HK-2 (cell line): ENCODE measurements around the gene KANSL1.
"Not testable (repeated sequence)": the region's sequence is repeated elsewhere in the genome, so short reads cannot be mapped to it uniquely, and the experiment has no call there.

Source experiments
- DNase-seq: peaks from one replicate; pipeline ENCODE4 v3.0.0-alpha.2; 2018; ENCODE audit not compliant: unreplicated experiment

KANSL1 gene

DNA sequence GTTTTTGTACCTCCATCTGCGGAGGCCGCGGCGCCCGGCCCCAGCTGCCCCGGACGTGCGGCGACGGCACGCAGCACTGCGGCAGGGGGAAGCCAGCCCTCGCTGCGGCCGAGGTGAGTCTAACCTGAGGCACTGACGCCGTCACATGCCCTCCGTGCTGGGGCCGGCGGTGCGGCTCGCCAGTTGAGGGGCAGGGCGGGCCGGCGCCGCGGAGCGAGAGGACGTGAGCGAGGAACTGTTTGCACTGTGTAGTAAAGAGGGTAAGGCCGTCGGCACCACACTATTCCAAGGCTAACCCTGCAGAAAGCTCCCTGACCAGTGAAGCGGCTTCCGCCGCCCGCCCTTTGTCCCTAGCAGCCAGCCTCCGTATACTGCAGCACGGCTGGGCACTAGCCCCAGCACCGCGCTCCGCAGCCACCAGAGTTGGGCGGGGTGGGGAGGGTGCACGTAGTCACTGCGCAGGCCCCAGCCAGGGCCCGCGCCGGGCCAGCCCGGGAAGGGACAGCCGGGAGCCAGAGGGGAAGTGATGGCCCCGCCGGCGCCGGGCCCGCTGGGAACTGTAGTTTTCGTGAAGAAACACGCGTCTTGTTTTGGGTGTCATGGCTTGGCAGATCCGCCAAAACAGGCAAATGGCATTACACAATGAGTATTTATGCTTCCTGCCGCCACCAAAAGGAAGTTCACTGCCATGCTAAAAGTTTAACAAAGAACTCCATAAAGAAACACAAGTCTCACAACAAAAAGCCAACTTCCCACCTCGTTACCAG is 580 bp upstream of the KANSL1 start:
- peak; percentile 93 for DNase-seq

DNA sequence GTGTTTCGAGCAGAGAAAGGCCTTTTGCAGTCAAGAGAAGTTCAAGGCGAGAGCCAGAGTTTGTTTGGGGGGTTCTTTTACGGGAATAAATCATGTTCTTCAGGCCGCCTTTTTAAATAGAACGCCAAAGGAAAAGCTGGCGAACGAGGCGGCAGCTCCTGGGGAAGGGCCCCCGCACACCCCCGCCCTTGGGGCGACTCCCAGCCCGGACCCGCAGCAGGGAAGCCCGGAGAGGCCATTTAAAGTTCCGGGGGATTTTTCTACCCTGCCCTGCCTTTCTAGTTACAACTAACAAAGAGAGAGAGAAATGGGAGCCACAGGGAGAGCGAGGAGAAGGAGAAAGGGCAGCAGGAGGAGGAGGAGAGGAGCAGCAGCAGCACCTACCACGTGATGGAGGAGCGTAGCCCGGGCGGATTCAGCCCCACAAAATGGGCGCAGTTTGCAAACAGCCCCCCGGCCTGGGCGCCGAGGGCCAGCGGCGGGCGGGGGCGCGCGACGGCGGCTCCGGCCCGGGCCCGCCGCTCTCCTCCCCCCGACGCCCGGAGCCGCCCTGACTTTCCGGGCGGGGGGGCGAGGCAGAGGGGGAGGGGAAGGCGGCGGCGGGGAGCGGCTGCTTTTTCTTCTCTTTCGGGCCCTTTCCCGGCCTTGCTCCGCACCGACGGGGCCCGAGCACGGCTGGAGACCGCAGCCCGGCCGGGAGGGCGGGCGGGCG is 634 bp downstream of the KANSL1 start:
- DNase-seq = peak; percentile 58

DNA sequence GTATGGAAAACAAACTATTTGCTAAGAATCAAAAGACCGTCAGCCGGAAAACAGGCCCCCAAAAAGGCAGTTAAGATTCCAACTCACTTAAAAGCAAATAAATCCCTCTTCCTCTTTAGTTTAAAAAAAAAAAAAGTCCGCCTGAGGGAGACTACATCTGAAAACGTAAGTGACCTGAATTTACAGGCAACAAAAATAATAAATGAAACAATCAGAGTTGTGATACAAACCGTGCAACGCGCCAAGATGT is 1.1 kb downstream of the KANSL1 start:
- no peak for DNase-seq

DNA sequence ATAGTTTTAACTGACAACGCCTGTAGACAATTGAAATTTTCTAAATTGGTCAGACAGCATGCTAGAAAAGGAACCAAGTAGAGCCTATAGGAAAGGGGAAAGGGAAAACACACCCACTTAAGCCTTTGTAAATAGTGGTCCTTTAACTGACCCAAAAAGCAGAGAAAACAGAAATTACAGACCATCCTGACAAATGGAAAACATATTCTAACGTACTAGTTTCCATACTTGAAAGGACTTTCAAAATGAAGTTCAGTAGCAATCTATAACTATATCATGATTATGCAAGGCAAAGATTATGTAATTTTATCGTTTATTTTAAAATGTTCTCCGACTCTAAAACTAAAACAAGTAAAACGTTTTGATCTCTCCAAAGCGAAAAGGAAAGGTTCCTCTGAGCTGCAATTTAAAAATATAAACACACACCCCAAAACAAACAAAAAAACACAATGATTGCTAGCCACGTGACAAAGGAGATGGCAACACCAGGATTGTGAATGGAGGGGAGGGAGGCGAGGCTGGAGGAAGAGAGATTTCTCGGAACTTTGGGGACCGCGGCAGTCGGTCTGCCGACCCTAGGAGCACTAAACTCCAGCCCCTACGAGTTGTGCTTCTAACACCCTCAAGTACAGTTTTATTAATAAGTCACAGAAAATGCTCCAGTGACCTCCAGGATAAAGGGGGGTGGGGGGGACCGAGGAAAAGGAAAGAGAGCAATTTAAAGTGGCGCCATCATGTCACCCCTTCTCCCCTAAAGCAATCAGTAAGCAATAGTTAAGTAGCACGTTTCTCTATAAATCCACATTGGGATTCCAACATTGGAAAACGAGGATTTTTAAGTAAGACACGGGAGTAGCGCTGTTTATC is 1.7 kb downstream of the KANSL1 start:
- peak; percentile 21 for DNase-seq

DNA sequence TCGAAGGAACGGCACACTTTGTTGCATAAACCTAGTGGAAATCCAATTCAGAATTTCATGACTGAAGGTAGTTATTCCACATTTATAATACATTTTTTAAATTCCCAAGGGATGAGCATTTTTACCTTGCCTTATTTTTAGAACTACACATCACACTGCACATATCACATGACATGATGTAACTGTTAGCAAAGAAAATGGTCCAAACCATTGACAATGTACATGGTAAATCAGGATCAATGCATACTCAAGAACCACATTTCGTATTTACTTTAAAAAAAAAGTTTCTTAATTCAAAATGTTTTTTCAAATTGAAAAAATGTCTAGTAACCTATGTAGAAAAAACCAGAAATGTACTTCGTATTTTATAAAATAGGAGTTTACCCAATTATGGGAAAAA is 2.5 kb downstream of the KANSL1 start:
- DNase-seq = no peak

DNA sequence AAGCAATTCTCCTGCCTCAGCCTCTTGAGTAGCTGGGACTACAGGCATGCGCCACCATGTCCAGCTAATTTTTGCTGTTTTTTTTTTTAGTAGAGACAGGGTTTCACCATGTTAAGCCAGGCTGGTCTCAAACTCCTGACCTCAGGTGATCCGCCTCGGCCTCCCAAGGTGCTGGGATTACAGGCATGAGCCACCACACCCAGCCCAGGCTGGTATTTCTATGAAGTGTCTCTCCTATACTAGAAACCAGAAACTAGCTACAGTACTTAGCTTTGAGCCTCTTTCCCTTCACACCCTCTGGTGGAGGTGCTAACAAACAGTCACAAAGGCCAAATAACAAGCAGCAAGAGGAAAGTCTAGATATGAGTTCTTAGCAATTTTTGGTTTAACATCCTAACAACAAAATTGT is 6.4 kb downstream of the KANSL1 start:
- DNase-seq = not testable (repeated sequence)

DNA sequence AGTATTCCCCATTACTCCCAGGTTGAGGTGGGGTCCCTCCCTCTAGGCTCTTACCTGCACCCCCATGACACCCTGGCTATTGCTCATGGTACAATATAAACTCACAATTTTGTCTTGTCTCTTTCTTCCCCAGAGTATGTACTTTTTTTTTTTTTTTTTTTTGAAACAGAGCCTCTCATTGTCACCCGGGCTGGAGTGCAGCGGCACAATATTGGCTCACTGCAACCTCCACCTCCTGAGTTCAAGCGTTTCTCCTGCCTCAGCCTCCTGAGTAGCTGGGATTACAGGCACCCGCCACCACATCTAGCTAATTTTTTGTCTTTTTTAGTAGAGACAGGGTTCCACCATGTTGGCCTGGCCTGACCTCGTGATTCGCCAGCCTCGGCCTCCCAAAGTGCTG is 8.5 kb downstream of the KANSL1 start:
- DNase-seq = no peak

DNA sequence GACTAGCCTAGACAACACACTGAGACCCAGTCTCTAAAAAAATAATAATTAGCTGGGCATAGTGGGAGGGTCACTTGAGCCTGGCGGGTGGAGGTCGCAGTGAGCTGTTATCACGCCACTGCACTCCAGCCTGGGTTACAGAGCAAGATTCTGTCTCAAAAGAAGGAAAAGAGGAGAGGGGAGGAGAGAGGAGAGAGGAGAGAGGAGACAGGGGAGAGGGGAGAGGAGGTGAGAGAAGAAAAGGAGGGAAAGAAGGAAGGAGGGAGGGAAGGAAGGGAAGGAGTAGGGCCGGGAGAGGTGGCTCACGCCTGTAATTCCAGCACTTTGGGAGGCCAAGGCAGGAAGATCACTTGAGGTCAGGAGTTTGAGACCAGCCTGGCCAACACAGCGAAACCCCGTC is 9.8 kb downstream of the KANSL1 start:
- not testable (repeated sequence) for DNase-seq

DNA sequence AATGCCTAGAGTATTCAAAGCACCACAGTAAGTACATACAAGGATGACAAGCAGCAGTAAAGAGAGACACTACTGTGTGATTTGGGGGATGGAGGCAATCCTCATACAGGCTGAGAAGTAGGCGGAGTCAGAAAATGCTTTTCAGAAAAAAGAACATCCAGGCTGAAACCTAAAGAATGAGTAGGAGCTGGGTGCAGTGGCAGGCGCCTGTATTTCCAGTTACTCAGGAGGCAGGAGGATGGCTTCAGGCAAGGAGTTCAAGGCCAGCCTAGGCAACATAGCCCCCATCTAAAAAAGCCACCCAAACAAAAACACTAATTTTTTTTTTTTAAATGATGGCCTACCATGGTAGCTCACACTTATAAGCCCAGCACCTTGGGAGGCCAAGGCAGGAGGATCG is 10.3 kb downstream of the KANSL1 start:
- DNase-seq = no peak

DNA sequence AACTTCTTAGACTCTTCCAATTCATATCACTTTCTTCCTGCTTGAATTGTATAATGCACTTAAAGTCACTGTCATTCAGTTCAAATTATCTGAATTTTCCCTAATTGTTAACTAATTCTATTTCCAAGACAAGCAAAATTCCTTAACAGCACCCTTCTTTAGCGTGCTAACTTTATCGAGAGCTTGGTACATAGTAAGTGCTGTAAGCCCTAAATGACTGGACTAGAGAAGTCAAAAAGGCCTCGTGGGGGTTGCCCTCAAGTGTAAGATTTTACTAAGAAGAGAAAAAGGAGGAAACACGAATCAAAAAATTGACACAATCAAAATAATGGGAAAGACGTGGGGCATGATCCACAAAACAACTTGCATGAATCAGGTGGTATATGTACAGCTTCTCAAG is 11.3 kb downstream of the KANSL1 start:
- DNase-seq = no peak

DNA sequence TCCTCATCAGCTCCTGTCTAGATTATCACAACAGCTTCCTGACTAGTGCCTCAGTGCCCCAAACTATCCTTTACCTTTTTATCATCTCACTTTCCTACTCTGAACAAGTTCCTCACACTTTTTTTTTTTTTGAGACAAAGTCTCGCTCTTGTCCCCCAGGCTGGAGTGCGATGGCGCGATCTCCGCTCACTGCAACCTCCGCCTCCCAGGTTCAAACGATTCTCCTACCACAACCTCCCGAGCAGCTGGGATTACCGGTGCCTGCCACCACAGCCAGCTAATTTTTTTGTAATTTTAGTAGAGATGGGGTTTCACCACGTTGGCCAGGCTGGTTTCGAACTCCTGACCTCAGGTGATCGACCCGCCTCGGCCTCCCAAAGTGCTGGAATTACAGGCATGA is 11.9 kb downstream of the KANSL1 start:
- not testable (repeated sequence) for DNase-seq

DNA sequence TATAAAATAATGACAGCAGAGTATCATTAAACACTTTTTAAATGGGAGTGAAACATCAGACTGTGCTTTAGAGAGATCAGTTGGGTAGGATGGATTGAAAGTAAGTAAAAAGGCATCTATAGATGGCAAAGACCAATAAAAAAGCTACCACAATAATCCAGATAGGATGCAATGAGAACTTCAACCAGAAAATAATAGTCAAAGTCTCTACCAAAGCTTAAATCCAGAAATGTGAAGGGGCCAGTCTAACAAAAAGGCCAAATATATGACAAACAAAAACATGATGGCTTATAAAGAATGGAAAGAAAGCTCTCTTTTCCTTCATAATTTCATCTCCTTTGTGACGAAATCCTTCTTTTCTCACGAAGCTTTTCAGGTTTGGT is 12.3 kb downstream of the KANSL1 start:
- DNase-seq = no peak

DNA sequence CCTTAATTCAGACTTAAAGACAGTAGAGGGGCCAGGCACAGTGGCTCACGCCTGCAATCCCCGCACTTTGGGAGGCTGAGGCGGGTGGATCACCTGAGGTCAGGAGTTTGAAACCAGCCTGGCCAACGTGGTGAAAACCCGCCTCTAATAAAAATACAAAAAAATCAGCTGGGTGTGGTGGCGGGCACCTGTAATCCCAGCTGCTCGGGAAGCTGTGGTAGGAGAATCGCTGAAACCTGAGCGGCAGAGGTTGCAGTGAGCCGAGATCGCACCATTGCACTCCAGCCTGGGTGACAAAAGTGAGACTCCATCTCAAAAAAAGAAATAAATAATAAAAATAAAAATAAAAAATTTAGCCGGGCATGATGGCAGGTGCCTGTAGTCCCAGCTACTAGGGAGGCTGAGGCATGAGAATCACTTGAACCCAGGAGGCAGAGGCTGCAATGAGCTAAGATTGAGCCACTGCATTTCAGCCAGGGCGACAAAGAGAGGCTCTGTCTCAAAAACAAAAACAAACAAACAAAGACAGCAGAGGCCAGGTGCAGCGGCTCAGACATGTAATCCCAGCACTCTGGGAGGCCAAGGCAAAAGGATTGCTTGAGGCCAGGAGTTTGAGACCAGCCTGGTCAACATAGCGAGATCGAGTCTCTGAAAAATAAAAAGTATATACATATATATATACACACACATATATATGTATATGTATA is 12.9 kb downstream of the KANSL1 start:
- not testable (repeated sequence) for DNase-seq

DNA sequence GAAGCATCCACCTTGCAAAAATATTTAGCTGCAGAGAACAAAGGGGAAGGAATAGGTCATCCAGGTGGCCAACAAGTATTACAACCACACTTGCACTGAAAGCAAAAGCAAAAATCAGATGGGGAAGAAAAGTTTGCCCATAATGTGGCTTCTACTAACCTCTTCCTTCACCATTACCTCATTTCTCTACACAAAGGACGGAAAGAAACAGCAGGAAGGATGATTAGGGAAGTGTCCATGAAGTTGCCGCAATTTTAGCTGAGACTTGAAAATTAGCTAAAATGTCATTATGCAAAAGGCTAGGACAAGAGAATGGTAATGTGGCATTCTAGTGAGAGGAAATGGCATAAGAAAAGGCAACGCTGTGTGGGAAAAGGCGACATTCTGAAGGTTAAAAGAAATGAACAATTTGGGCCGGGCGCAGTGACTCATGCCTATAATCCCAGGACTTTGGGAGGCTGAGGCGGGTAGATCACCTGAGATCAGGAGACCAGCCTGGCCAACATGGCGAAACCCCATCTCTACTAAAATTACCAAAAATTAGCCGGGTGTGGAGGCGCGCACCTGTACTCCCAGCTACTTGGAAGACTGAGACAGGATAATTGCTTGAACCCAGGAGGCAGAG is 13.7 kb downstream of the KANSL1 start:
- no peak for DNase-seq

DNA sequence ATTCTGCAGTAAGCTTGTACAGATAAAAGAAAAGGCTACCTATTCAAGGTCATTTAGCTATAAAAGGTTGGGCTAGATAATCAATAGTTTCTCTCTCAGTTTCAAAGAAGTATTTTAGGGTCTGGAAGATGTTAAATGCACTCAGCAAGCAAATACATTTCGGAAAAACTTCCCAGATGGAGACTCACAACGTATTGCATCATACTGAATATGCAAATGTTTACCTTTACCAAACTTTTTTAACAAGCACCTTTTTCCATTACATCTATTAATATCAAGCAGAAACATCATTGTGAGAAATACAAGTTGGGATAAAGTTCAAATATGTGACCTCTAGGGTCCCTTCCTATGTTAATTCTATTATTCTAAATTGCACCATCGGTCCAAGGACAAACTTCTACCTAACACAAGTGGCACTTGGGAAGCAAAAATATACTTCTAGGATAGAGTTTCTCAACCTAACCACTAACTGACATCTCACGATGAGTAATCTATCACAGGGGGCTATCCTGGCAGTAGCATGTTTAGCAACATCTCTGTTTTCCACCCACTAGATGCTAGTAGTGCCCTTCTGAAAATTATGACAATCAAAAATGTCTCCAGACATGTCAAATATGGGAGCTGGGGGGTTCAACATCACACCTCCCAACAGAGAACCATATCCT is 14.5 kb downstream of the KANSL1 start:
- DNase-seq = no peak

DNA sequence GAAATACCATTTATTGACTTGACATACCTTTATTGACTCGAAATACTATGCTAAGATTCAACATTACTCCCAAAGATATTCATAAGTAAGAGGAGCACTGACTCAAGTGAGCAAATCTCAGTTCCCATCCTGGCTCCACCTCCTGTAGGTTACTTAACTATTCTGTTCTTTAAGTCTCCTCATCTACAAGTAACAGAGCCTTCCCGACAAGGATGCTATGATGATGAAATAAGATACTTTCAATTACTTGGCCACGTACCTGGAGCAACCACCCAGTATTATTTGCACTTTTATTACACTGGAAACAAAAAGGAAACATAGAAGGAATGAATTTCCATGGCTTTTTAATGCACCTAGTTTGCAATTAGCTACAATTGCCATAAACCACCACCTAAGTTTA is 16.3 kb downstream of the KANSL1 start:
- DNase-seq = no peak

DNA sequence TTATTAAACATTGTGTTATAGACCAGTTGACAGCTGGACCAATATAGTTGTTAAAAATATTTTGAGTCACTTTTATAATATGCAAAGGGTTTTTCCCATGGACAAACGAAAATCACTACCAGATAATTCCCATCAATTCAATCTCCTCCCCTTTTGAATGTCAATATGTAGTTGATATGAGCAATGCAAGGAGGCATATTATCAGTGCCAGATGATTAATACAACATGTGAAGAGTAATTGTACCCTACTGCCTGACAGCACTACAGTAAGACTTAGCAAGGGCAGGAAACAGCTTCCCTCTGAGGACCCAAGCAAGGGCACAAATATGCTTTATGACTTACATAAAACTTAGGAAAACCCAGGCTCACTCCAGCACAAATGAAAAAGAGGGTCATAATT is 17.3 kb downstream of the KANSL1 start:
- no peak for DNase-seq

DNA sequence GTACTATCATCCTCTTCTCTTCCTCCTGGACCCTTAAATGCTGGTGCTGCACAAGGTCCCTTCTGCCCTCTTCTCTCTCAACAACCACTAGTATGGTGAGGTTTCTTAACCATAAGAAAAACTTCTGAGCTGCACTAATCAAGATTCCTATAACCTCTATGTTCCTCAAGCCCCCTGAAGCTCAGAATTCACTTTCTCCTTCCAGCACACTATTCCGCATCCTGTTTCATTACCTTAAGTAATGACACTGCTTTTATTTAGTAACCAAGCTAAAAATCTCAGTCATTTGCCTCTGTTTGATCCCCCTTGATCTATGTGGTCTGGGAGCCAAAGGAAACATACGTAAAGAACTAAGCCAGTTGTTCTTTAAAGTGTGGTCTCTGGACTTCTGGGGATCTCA is 20.1 kb downstream of the KANSL1 start:
- no peak for DNase-seq

DNA sequence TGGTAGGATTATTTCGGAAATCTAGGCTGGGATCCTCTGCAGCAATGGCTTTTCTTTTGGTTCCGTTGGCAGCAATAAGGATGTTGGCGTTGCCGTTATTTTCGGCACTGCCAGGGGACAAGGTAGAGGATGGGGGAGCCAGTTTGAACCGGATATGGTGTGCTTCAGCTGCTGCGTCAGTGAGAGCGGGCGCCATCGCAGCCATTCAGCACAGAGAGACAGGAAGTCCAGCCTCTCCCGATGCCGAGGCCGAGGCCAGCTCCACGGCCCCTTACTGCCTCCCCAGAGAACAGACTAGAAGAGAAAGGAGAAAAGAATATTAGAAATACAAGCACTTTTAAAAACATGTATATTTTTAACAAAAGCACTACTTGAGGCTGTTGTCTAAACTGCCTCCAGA is 21.3 kb downstream of the KANSL1 start:
- no peak for DNase-seq

DNA sequence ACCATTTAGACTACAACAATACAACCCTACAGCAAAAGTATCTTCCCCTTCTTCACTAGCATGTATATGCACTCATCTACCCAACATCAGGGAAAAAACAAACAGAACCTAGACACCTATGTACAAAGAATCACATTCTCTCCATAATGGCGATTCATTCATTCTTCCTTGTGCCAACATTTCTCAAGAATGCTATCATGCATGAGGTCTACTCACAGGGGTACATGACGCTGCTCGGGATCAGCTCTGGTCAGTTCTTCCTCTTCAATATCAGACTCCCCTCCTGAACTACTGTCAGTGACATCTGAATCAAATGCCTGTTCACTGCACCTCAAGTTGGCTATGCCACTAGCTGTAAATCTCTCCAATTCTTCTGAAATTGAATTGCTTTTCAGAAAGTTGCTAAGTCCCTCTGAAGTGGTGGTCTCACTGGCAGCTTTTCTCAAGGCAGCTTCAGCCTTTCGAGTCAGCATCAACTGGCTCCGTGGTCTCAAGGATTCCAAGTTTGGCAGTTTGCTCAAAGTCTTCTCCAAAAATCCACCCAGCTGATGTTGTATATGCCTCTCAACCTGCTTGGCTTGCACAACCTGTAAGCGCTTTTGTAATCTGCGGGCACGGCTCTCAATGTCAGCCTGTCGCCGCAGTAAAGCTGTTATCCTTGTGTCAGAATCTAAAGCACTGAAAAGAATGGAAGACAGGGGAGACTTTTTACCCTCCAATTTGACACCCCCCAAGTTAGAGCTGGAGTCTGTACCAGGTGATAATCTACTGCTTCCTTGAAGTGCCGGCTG is 22.4 kb downstream of the KANSL1 start:
- no peak for DNase-seq
